ENCODE results near the gene MTMR3. TPM values are rescaled to one million over a fixed set of nuclear protein-coding genes. Genes with fewer than 3 reads are reported as not detected.

MTMR3 gene
- polyA plus RNA-seq, 2 of the 4 experiments (the other 2 are of a cell fraction): 7.4 to 18.8 TPM

DNA sequence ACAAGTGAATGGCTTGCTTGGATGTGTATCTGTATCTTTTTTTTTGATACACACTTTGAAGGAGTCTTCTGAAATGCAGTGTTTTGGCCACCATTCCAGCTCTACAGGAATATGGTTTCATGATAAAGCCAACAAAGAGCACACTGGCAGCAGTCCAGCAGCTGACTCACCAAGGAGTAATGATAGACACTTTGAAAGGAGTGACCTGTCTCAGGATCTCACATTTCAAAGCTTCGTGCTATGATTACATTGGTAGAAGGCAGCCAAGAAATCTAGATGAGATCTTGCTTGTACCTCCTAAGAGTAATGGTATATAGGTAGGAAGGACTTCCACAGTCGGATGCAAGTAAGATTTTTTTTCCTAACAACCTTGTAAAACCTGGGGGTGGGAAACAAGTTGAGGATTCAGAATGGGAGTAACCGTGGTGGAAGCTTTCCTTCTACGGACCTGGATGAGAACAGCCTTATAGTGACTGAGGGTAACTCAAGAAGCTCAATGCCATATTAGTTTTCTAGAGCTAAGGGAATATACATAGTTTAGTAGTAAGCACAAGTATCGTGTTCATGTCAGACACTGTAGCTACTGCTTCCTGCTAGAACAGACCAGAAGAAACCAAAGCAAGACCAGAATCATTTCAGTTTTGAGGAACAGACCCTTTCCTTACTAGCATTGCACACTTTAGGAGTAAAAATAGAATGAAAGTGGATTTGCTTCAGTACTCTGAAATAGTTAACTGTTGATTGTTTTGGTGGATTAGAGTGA is 25.0 kb downstream of the MTMR3 start (continued):
- TF ChIP-seq E2F6 (IDR thresholded peaks at IDR 0.05; ENCODE audit: borderline replicate concordance, low read depth): no peak
- no peak for TF ChIP-seq CTCF (IDR thresholded peaks at IDR 0.05)
- no peak for TF ChIP-seq NR3C1 (IDR thresholded peaks at IDR 0.05)
- TF ChIP-seq HOXB13 (CRISPR knock-in tag; IDR thresholded peaks at IDR 0.05; ENCODE audit: low read depth): no peak
- no peak for TF ChIP-seq ZFP36 (IDR thresholded peaks at IDR 0.05; ENCODE audit: borderline replicate concordance, partially characterized antibody)
- TF ChIP-seq MAX (IDR thresholded peaks at IDR 0.05): peak; percentile 23; the same call in 1 of the 2 replicates
- no peak for TF ChIP-seq RCOR1 (IDR thresholded peaks at IDR 0.05; ENCODE audit: low read depth, low read length)
- no peak for TF ChIP-seq HDAC2 (IDR thresholded peaks at IDR 0.05)
- peak; percentile 45; the same call in 1 of the 2 replicates for TF ChIP-seq GATA3 (IDR thresholded peaks at IDR 0.05; ENCODE audit: borderline replicate concordance)
- no peak for TF ChIP-seq EHMT2 (IDR thresholded peaks at IDR 0.05; ENCODE audit: low read depth)
- peak; percentile 26; the same call in 1 of the 2 replicates for TF ChIP-seq FOSL2 (IDR thresholded peaks at IDR 0.05)
- peak; percentile 80 for TF ChIP-seq FOSL2 (CRISPR knock-in tag; IDR thresholded peaks at IDR 0.05)
- TF ChIP-seq REST (IDR thresholded peaks at IDR 0.05): no peak
- no peak for TF ChIP-seq MAFK (IDR thresholded peaks at IDR 0.05; ENCODE audit: partially characterized antibody)
- no peak for TF ChIP-seq BHLHE40 (IDR thresholded peaks at IDR 0.05; ENCODE audit: low read depth, low read length)
- no peak for TF ChIP-seq CBX8 (IDR thresholded peaks at IDR 0.05)
- no peak for TF ChIP-seq EP300 (IDR thresholded peaks at IDR 0.05)
- TF ChIP-seq SMC3 (IDR thresholded peaks at IDR 0.05): no peak

- 87% methylated on average over 4 of the region's 4 CpGs for WGBS (ENCODE audit: missing lambda C conversion rate)
- ATAC-seq: no peak
- ChIA-PET POLR2A (interaction anchor here (0.6 kb wide), 1 partner anchor 341 kb away, joined by 7 read pairs; no protein-coding TSS in a partner anchor), CTCF (interaction anchor here (2.0 kb wide), 1 partner anchor 93 kb away, joined by 5 read pairs; no protein-coding TSS in a partner anchor)
- peak overlapping the region in 1 of 2 experiments; percentile 40; a peak in 1 of 6 replicates for H3K27ac ChIP-seq
- H3K9me3 ChIP-seq: no peaks in the 10 kb centered on the region
- no peak for TF ChIP-seq CBX8 (IDR thresholded peaks at IDR 0.05)
- TF ChIP-seq RNF2 (IDR thresholded peaks at IDR 0.05; ENCODE audit: borderline replicate concordance, low read depth): no peak
- no peak for TF ChIP-seq HMGXB4 (CRISPR knock-in tag; IDR thresholded peaks at IDR 0.05; ENCODE audit: borderline replicate concordance)
- no peak for TF ChIP-seq EHF (CRISPR knock-in tag; IDR thresholded peaks at IDR 0.05)
- TF ChIP-seq HOXB13 (CRISPR knock-in tag; IDR thresholded peaks at IDR 0.05; ENCODE audit: low read depth): no peak
- no peak for TF ChIP-seq ZC3H11A (IDR thresholded peaks at IDR 0.05)
- no peak for TF ChIP-seq PHF8 (IDR thresholded peaks at IDR 0.05; ENCODE audit: borderline replicate concordance, low read depth)
- TF ChIP-seq NPAS2 (CRISPR knock-in tag; IDR thresholded peaks at IDR 0.05; ENCODE audit: borderline replicate concordance): no peak
- TF ChIP-seq, protein P1, sequence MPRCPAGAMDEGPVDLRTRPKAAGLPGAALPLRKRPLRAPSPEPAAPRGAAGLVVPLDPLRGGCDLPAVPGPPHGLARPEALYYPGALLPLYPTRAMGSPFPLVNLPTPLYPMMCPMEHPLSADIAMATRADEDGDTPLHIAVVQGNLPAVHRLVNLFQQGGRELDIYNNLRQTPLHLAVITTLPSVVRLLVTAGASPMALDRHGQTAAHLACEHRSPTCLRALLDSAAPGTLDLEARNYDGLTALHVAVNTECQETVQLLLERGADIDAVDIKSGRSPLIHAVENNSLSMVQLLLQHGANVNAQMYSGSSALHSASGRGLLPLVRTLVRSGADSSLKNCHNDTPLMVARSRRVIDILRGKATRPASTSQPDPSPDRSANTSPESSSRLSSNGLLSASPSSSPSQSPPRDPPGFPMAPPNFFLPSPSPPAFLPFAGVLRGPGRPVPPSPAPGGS (IDR thresholded peaks at IDR 0.05): no peak
- TF ChIP-seq HES2 (IDR thresholded peaks at IDR 0.05): no peak
- TF ChIP-seq HOXB5 (CRISPR knock-in tag; IDR thresholded peaks at IDR 0.05): no peak
- no peak for TF ChIP-seq RCOR1 (IDR thresholded peaks at IDR 0.05; ENCODE audit: low read depth, low read length)
- no peak for TF ChIP-seq MYC (IDR thresholded peaks at IDR 0.05; ENCODE audit: borderline replicate concordance, low read length)
- TF ChIP-seq HDAC2 (IDR thresholded peaks at IDR 0.05): no peak
- peaks cover 68% of the 10 kb centered on the region for H3K4me1 ChIP-seq
- no peak for DNase-seq (ENCODE audit: low read depth in 1 of 2, low spot score in 1 of 2)
- peak overlapping the region; percentile 53 for H3K4me2 ChIP-seq
- H3K4me3 ChIP-seq: no peak overlapping the region
- FAIRE-seq: no peak
Observed at GRCh38 chr22:29912141-29912540, 29.2 kb downstream of the MTMR3 start.

All from A549 (cell line).